OCI-LY3 (cell line): ENCODE measurements around the gene PDPR.
"Not testable (repeated sequence)": the region's sequence is repeated elsewhere in the genome, so short reads cannot be mapped to it uniquely, and the experiment has no call there.

Experiments used
- EZH2phosphoT487 ChIP-seq: fragments of 200-600 bp; shearing (Covaris generic); IDR thresholded peaks from 2 replicates; pipeline ENCODE4 v1.6.1; 2018; ENCODE audit warnings: antibody characterized with exemption, mixed run types, low read depth
- TF ChIP-seq, protein P1 (sequence below): fragments of 200-600, 300-600 bp; sonication (generic); IDR thresholded peaks from 2 replicates; pipeline ENCODE4 v1.5.1; 2014; ENCODE audit warnings: antibody characterized with exemption, low read length, low read depth

- TF ChIP-seq, protein P1, sequence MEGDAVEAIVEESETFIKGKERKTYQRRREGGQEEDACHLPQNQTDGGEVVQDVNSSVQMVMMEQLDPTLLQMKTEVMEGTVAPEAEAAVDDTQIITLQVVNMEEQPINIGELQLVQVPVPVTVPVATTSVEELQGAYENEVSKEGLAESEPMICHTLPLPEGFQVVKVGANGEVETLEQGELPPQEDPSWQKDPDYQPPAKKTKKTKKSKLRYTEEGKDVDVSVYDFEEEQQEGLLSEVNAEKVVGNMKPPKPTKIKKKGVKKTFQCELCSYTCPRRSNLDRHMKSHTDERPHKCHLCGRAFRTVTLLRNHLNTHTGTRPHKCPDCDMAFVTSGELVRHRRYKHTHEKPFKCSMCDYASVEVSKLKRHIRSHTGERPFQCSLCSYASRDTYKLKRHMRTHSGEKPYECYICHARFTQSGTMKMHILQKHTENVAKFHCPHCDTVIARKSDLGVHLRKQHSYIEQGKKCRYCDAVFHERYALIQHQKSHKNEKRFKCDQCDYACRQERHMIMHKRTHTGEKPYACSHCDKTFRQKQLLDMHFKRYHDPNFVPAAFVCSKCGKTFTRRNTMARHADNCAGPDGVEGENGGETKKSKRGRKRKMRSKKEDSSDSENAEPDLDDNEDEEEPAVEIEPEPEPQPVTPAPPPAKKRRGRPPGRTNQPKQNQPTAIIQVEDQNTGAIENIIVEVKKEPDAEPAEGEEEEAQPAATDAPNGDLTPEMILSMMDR = not testable (repeated sequence)
- not testable (repeated sequence) for TF ChIP-seq EZH2phosphoT487
Observed at GRCh38 chr16:70143231-70143895, 29.2 kb downstream of the PDPR start.
